Upper lobe of left lung (tissue), 6 donors: ENCODE measurements around the gene AEBP1. TPM values are rescaled to one million over a fixed set of nuclear protein-coding genes. Genes with fewer than 3 reads are reported as not detected.
A peak's percentile ranks its signal among the peaks of the same experiment; 100 is the strongest.

Experiments
- ATAC-seq, 2 donors: fragments of 200-7000 bp; cut with Tn5 transposase; one replicate each; pipeline ENCODE4 v1.9.1; 2022; ENCODE audit warnings: mild to moderate bottlenecking in 2 of 2, moderate library complexity in 2 of 2; ENCODE audit not compliant: low FRiP score in 2 of 2
- DNase-seq, 2 donors: peaks; one replicate each; pipeline ENCODE4 v3.0.0-alpha.2; 2019 to 2020
- H3K27ac ChIP-seq, 4 donors: fragments of 200-600 bp; sonication (generic); one replicate each; pipeline ENCODE4 v1.5.1; 2016 to 2019
- H3K27me3 ChIP-seq, 4 donors: fragments of 200-600 bp; sonication (generic); one replicate each; pipeline ENCODE4 v1.5.1; 2017 to 2019
- H3K36me3 ChIP-seq, 4 donors: fragments of 200-600 bp; sonication (generic); one replicate each; pipeline ENCODE4 v1.5.1; 2016 to 2019
- H3K4me1 ChIP-seq, 4 donors: fragments of 200-600 bp; sonication (generic); one replicate each; pipeline ENCODE4 v1.5.1; 2018 to 2019
- H3K4me3 ChIP-seq, 4 donors: fragments of 200-600 bp; sonication (generic); one replicate each; pipeline ENCODE4 v1.5.1; 2017 to 2019; ENCODE audit warnings: mild to moderate bottlenecking in 2 of 4, moderate library complexity in 1 of 4
- H3K9me3 ChIP-seq, 4 donors: fragments of 200-600 bp; sonication (generic); one replicate each; pipeline ENCODE4 v1.5.1; 2018 to 2019
- CTCF ChIP-seq, 6 experiments: fragments of 450-650 bp in 4 of 6; fragments of 200-600 bp in 2 of 6; sonication (generic) in 2 of 6; IDR thresholded peaks; one replicate each; pipeline ENCODE4 v1.5.1; 2016 to 2019; ENCODE audit warnings: antibody characterized with exemption in 6 of 6
- EP300 ChIP-seq, 4 donors: sonication (generic); formaldehyde crosslinking; IDR thresholded peaks; one replicate each; pipeline ENCODE4 v1.5.1; 2017; ENCODE audit warnings: antibody characterized with exemption in 4 of 4, control low read depth in 2 of 4
- POLR2A ChIP-seq, 4 donors: fragments of 450-650 bp; IDR thresholded peaks; one replicate each; pipeline ENCODE4 v1.5.1; 2016 to 2017; ENCODE audit warnings: antibody characterized with exemption in 4 of 4, mild to moderate bottlenecking in 2 of 4
- POLR2AphosphoS5 ChIP-seq, 2 donors: sonication (generic); formaldehyde crosslinking; IDR thresholded peaks; one replicate each; pipeline ENCODE4 v1.5.1; 2017; ENCODE audit warnings: antibody characterized with exemption in 2 of 2
- WGBS, 2 donors: methylation state at CpG; one replicate each; pipeline ENCODE4 v1.1.5; 2017 to 2018; 5-methylcytosine and 5-hydroxymethylcytosine counted together
- total RNA-seq, 6 donors: library from RNA; depleted of rRNA in 4 of 6; stranded (reverse); fragments of >200 nt in 4 of 6; gene quantifications; one replicate each; pipeline versions ENCODE4 v1.1.0 to v1.2.1, GENCODE V29; 2016 to 2021
- donor health status: DM: no; HTN: no; CAD: no; lungs with moderate emphysema.
- donor health status: DM: no; HTN: yes; CAD: no; lungs with severe emphysema.

The AEBP1 gene
- total RNA-seq, 6 donors from 2014 or later = 34.1 to 241 (median 92.7) TPM

DNA sequence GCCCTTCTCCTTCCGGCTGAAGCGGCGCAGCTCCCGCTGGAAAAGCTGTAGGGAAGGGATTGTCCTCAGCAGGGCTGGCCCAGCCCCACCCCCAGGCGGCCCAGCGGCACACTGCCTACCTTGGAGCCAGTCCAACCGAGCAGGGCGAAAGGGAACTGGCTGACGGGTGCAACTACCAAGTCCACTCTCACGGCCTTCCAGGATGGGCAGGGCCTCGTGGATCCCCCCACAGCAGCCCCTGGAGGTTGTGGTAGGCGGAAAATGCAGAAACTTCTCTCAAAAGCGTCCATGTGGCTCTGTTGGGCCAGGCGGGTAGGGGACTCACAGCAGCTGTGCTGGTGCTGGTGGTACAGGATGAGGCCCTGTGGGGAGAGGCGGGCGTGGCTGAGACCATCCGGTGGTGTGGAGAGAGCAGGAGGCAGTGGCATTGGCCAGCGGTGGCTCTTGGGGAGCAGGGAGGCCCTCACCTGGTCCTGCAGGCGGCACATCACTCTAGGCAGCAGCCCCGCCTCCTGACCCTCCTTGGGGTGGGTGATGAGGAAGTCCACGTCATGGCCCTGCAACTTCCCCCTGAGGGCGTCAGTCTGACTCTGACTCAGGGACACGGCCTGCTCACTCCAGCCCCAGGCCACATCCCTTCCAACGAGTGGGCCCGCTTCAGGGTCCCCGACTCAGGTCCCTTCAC lies 30.3 kb upstream of the AEBP1 start:
- Histone ChIP-seq H3K4me3 (peak overlapping the region in 2 of 4 donors; percentile 0 to 11), H3K27ac (peak overlapping the region; percentile 77 to 90 (median 88)), H3K27me3 (no peaks in the 10 kb centered on the region), H3K9me3 (no peaks in the 10 kb centered on the region), H3K4me1 (peaks cover 8 to 32% (median 22%) of the 10 kb centered on the region in 4 donors), H3K36me3 (peaks cover 18 to 62% (median 43%) of the 10 kb centered on the region in 4 donors)
- ATAC-seq (peak; percentile 86 to 87), DNase-seq (peak; percentile 86 to 88)
- 45 to 58% methylated on average over 7 to 21 of the region's 26 CpGs for WGBS, 2 donors
- TF ChIP-seq EP300 (IDR thresholded peaks at IDR 0.05) (no peak), CTCF (IDR thresholded peaks at IDR 0.05) (peak in 1 of 6 experiments; percentile 20), POLR2AphosphoS5 (IDR thresholded peaks at IDR 0.05) (peak; percentile 50 to 56), POLR2A (IDR thresholded peaks at IDR 0.05) (peak in 1 of 4 donors; percentile 57)

DNA sequence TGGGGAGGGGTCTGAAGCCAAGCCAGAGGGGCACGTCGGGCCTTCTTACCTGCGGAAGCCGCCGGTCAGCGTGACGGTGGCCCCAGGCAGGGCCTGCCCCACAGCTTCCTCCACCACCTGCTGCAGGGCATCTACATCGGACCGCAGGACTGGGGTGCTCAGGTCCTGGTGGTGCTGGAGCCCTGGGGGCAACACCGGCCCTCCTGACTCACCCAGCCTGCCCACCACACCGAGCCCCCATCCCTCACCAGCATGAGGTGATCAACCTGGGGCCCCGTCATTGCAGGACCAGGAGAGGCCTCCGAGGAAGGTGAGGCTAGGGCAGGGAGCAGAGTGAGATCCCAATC lies 29.8 kb upstream of the AEBP1 start:
- H3K4me1 ChIP-seq = peaks cover 8 to 32% (median 22%) of the 10 kb centered on the region in 4 donors
- 79 to 88% methylated on average over 3 to 13 of the region's 13 CpGs for WGBS, 2 donors
- H3K36me3 ChIP-seq = peaks cover 19 to 68% (median 48%) of the 10 kb centered on the region in 4 donors
- ATAC-seq (peak in 1 of 2 donors; percentile 17), DNase-seq (no peak)
- H3K27me3 ChIP-seq = no peaks in the 10 kb centered on the region
- H3K9me3 ChIP-seq = no peaks in the 10 kb centered on the region
- H3K4me3 ChIP-seq = peak overlapping the region in 1 of 4 donors; percentile 11
- TF ChIP-seq POLR2AphosphoS5 (IDR thresholded peaks at IDR 0.05) = no peak
- no peak for TF ChIP-seq POLR2A (IDR thresholded peaks at IDR 0.05)
- TF ChIP-seq CTCF (IDR thresholded peaks at IDR 0.05) = no peak
- TF ChIP-seq EP300 (IDR thresholded peaks at IDR 0.05) = no peak
- peak overlapping the region; percentile 77 to 90 (median 88) for H3K27ac ChIP-seq

DNA sequence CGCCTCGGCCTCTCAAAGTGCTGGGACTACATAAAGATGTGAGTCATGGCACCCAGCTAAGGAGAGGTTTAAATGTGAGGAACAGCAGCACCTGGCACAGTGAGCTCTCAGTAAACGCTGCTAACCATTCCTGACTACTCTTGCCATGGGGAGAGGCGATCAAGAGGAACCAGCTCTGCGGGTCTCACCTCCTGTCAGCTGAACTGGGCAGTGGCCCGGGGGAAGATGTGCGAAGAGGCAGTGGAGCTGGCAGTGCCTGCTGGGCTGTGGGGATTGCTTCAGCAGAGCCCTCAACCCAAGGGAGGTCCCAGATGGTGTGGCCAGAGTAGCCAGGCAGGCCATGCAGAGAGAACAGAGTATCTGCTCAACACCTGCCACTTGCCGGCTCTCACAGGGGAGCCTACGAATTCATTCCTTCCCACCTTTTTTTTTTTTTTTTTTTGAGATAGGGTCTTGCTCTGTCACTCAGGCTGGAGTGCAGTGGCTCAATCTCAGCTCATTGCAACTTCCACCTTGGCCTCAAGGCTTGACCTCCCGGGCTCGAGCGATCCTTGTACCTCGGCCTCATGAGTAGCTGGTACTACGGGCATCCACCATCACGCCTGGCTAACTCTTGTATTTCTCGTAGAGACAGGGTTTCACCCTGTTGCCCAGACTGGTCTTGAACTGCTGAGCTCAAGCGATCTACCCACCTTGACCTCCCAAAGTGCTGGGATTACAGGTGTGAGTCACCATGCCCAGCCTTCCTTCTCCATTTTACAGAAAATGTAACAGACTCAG lies 28.7 kb upstream of the AEBP1 start:
- no peak for ATAC-seq
- Histone ChIP-seq H3K4me1 (peaks cover 8 to 37% (median 22%) of the 10 kb centered on the region in 4 donors), H3K27ac (peak overlapping the region in 1 of 4 donors; percentile 87), H3K4me3 (no peak overlapping the region), H3K27me3 (no peaks in the 10 kb centered on the region), H3K9me3 (no peaks in the 10 kb centered on the region), H3K36me3 (peaks cover 22 to 79% (median 59%) of the 10 kb centered on the region in 4 donors)
- no peak for TF ChIP-seq POLR2AphosphoS5 (IDR thresholded peaks at IDR 0.05)
- no peak for TF ChIP-seq POLR2A (IDR thresholded peaks at IDR 0.05)
- TF ChIP-seq EP300 (IDR thresholded peaks at IDR 0.05) = no peak
- TF ChIP-seq CTCF (IDR thresholded peaks at IDR 0.05) = no peak
- no peak for DNase-seq
- 92 to 93% methylated on average over 17 of the region's 17 CpGs for WGBS, 2 donors

- Histone ChIP-seq H3K4me3 (no peak overlapping the region), H3K27me3 (no peaks in the 10 kb centered on the region), H3K36me3 (peaks cover 22 to 82% (median 61%) of the 10 kb centered on the region in 4 donors), H3K27ac (no peak overlapping the region), H3K9me3 (no peaks in the 10 kb centered on the region), H3K4me1 (peaks cover 16 to 43% (median 29%) of the 10 kb centered on the region in 4 donors)
- 97% methylated on average over 16 to 20 of the region's 20 CpGs for WGBS, 2 donors
- no peak for TF ChIP-seq POLR2AphosphoS5 (IDR thresholded peaks at IDR 0.05)
- TF ChIP-seq CTCF (IDR thresholded peaks at IDR 0.05) = no peak
- no peak for TF ChIP-seq EP300 (IDR thresholded peaks at IDR 0.05)
- TF ChIP-seq POLR2A (IDR thresholded peaks at IDR 0.05) = no peak
- no peak for ATAC-seq
- no peak for DNase-seq
Measured at GRCh38 chr7:44076101-44076895, 27.8 kb upstream of the AEBP1 start.
